GM12878 (cell line): ENCODE measurements around the gene FAM124B. TPM values are rescaled to one million over a fixed set of nuclear protein-coding genes. Genes with fewer than 3 reads are reported as not detected.

Experiments used
- ATAC-seq: fragments of 200-7000 bp; cut with Tn5 transposase; 3 replicates; pipeline ENCODE4 v1.9.1; 2020; ENCODE audit warnings: mild to moderate bottlenecking, moderate library complexity
- BruUV-seq: library from RNA; stranded (reverse); fragments of 400-500 nt; replicated peaks from 2 replicates; lab custom pipeline; 2021; lab: Mats Ljungman, UMichigan
- CTCF ChIA-PET: fragments of 300-600 bp; sonication (Branson Sonifier 250); formaldehyde crosslinking; extraction: SDS; loops from one replicate; lab custom pipeline; 2021; ENCODE audit warnings: inconsistent platforms; lab: Yijun Ruan, JAX
- POLR2A ChIA-PET: fragments of 350-600 bp; formaldehyde crosslinking; extraction: SDS; loops from one replicate; lab custom pipeline; 2021; ENCODE audit warnings: inconsistent platforms; lab: Charles Lee
- RAD21 ChIA-PET: fragments of 300-600 bp; sonication (Branson Sonifier 250); formaldehyde crosslinking; loops from one replicate; lab custom pipeline; 2023; ENCODE audit warnings: antibody characterized with exemption; ENCODE audit not compliant: unreplicated experiment; lab: Charles Lee
- SMC1A ChIA-PET: fragments of 300-600 bp; sonication (Branson Sonifier 250); formaldehyde crosslinking; loops from one replicate; lab custom pipeline; 2023; ENCODE audit not compliant: unreplicated experiment, uncharacterized antibody; lab: Charles Lee
- DNase-seq: peaks from one replicate; pipeline ENCODE4 v3.0.0-alpha.2; 2011; ENCODE audit warnings: low read depth, low spot score
- FAIRE-seq: peaks from 3 replicates; lab custom pipeline; 2011; peaks lifted over from hg19 to GRCh38; lab: Jason Lieb, UNC
- H2AFZ ChIP-seq: 2 replicates; pipeline ENCODE4 v1.6.0; 2011; ENCODE audit warnings: low read depth, low read length, control low read depth; ENCODE audit not compliant: control insufficient read depth
- H3K27ac ChIP-seq: 2 replicates; pipeline ENCODE4 v1.5.1; 2011; ENCODE audit warnings: control low read depth; ENCODE audit not compliant: control insufficient read depth, insufficient read depth
- H3K27me3 ChIP-seq, 2 experiments: replicated peaks in 1 of 2; 2 replicates each; pipeline versions ENCODE4 v1.6.0 to v1.6.1; 2011; ENCODE audit warnings: low read length in 1 of 2; ENCODE audit not compliant: control insufficient read depth in 2 of 2, insufficient read depth in 2 of 2
- H3K36me3 ChIP-seq, 2 experiments: 2 replicates each; pipeline ENCODE4 v1.5.1; 2011; ENCODE audit warnings: low read length in 1 of 2; ENCODE audit not compliant: control insufficient read depth in 2 of 2, insufficient read depth in 2 of 2
- H3K4me1 ChIP-seq: 2 replicates; pipeline ENCODE4 v1.6.1; 2011; ENCODE audit warnings: mild to moderate bottlenecking, low read length, moderate library complexity, mixed read lengths; ENCODE audit not compliant: control insufficient read depth, insufficient read depth
- H3K4me2 ChIP-seq: 2 replicates; pipeline ENCODE4 v1.6.0; 2011; ENCODE audit warnings: control low read depth; ENCODE audit not compliant: control insufficient read depth, insufficient read depth
- H3K4me3 ChIP-seq: fragments of 200-600 bp; sonication (generic); 2 replicates; pipeline ENCODE4 v1.5.1; 2016
- H3K79me2 ChIP-seq: 2 replicates; pipeline ENCODE4 v1.6.0; 2011; ENCODE audit warnings: low read length; ENCODE audit not compliant: control insufficient read depth, insufficient read depth
- H3K9ac ChIP-seq: 2 replicates; pipeline ENCODE4 v1.8.0; 2011; ENCODE audit warnings: low read length, control low read depth, mixed read lengths; ENCODE audit not compliant: control insufficient read depth, insufficient read depth
- H3K9me3 ChIP-seq: replicated peaks from 3 replicates; pipeline ENCODE4 v1.5.1; 2011; ENCODE audit warnings: mild to moderate bottlenecking, low read length; ENCODE audit not compliant: control insufficient read depth, insufficient read depth
- H4K20me1 ChIP-seq: 2 replicates; pipeline ENCODE4 v1.6.0; 2011; ENCODE audit not compliant: control insufficient read depth, insufficient read depth
- BCL3 ChIP-seq: IDR thresholded peaks from 2 replicates; pipeline ENCODE4 v1.6.1; 2011; ENCODE audit warnings: borderline replicate concordance, low read depth, mild to moderate bottlenecking, moderate library complexity, low read length; ENCODE audit not compliant: insufficient read depth, poor library complexity, severe bottlenecking
- BMI1 ChIP-seq: fragments of 450-650 bp; IDR thresholded peaks from 2 replicates; pipeline ENCODE4 v1.6.1; 2016; ENCODE audit warnings: mild to moderate bottlenecking, moderate library complexity, borderline replicate concordance
- CHD1 ChIP-seq: IDR thresholded peaks from 2 replicates; pipeline ENCODE4 v1.6.1; 2012; ENCODE audit warnings: low read depth, low read length, improper control_type of control experiment
- CREB1 ChIP-seq: IDR thresholded peaks from 2 replicates; pipeline ENCODE4 v1.6.1; 2012; ENCODE audit warnings: low read depth, mild to moderate bottlenecking, inconsistent platforms
- EGR1 ChIP-seq, 2 experiments: IDR thresholded peaks; 1 replicate in 1 of 2; 2 replicates in 1 of 2; pipeline ENCODE4 v1.6.1; 2011 to 2012; ENCODE audit warnings: low read depth in 2 of 2, low read length in 2 of 2, borderline replicate concordance in 1 of 2, mild to moderate bottlenecking in 1 of 2, moderate library complexity in 1 of 2
- NKRF ChIP-seq: fragments of 450-650 bp; conservative IDR thresholded peaks from 2 replicates; pipeline ENCODE4 v1.6.1; 2017; ENCODE audit warnings: mild to moderate bottlenecking, moderate library complexity
- NR2C2 ChIP-seq: IDR thresholded peaks from 2 replicates; pipeline ENCODE4 v1.6.1; 2011; ENCODE audit warnings: borderline replicate concordance, low read depth; ENCODE audit not compliant: control insufficient read depth, insufficient read length
- POLR2AphosphoS5 ChIP-seq: IDR thresholded peaks from 2 replicates; pipeline ENCODE4 v1.6.1; 2011; ENCODE audit warnings: mild to moderate bottlenecking, low read length, inconsistent platforms
- RELB ChIP-seq: fragments of 450-650 bp; IDR thresholded peaks from 2 replicates; pipeline ENCODE4 v1.6.1; 2017; ENCODE audit warnings: low read depth, mild to moderate bottlenecking, moderate library complexity
- SIN3A ChIP-seq: IDR thresholded peaks from 2 replicates; pipeline ENCODE4 v1.6.1; 2012; ENCODE audit warnings: low read depth, low read length, improper control_type of control experiment
- SIX5 ChIP-seq: IDR thresholded peaks from 2 replicates; pipeline ENCODE4 v1.6.1; 2011; ENCODE audit warnings: mild to moderate bottlenecking, low read depth, low read length, moderate library complexity; ENCODE audit not compliant: severe bottlenecking
- TARDBP ChIP-seq: IDR thresholded peaks from 2 replicates; pipeline ENCODE4 v1.6.1; 2016; ENCODE audit warnings: borderline replicate concordance
- TCF3 ChIP-seq: IDR thresholded peaks from 2 replicates; pipeline ENCODE4 v1.6.1; 2012; ENCODE audit warnings: low read depth, mild to moderate bottlenecking, low read length, borderline replicate concordance; ENCODE audit not compliant: insufficient read depth
- WGBS: methylation state at CpG from one replicate; pipeline ENCODE4 v1.1.6; 2016; ENCODE audit warnings: low lambda C conversion rate; ENCODE audit not compliant: insufficient replicate concordance, insufficient coverage; ENCODE audit errors: missing lambda C conversion rate; 5-methylcytosine and 5-hydroxymethylcytosine counted together
- in situ Hi-C: fragments of 300-500 bp; cut with MboI; formaldehyde crosslinking; loops from 9 replicates; pipeline ENCODE4 v1.14.3; 2018; ENCODE audit warnings: mixed read lengths
- intact Hi-C: fragments of 100-400 bp; cut with micrococcal nuclease; formaldehyde crosslinking; loops from one replicate; pipeline ENCODE4 v1.14.2; 2022; ENCODE audit not compliant: unreplicated experiment
- polyA plus RNA-seq, 11 experiments: library from polyadenylated mRNA; depleted of rRNA in 4 of 11; unstranded in 6 of 11; stranded (reverse) in 5 of 11; fragments of >200 nt; fragmentation: Nextera tagmentation in 4 of 11; fragmentation: Illumina TruSeq in 1 of 11; extraction: Ambion mirVana in 4 of 11; extraction: Trizol in 1 of 11; gene quantifications; 1 replicate in 1 of 11; 2 replicates in 10 of 11; pipeline versions ENCODE4 v1.2.1 to v1.2.3, GENCODE V29; 2011 to 2016; ENCODE audit warnings: inconsistent platforms in 2 of 11, missing spikeins in 2 of 11, low read depth in 1 of 11
- total RNA-seq, 4 experiments: library from RNA; depleted of rRNA in 3 of 4; stranded (reverse); fragments of >200 nt in 3 of 4; fragmentation: Illumina TruSeq in 1 of 4; extraction: Trizol in 1 of 4; gene quantifications; 2 replicates each; pipeline versions ENCODE4 v1.2.1 to v1.2.3, GENCODE V29; 2013 to 2021

FAM124B gene
- total and polyA plus RNA-seq, 10 of the 15 experiments (the other 5 are each of a cell fraction or from before 2014, with no cell fraction given), result not detected

GRCh38 chr2:224350703-224351102 lies 51.2 kb downstream of the FAM124B start:
- H2AFZ ChIP-seq, result no peak overlapping the region
- no peak overlapping the region for H3K4me3 ChIP-seq
- no peaks in the 10 kb centered on the region; a peak in 3 of 4 replicates for H3K27me3 ChIP-seq
- FAIRE-seq (no peak), ATAC-seq (no peak), DNase-seq (no peak)
- CTCF ChIA-PET, result no interaction called here
- intact Hi-C loops, result no loop called here
- H3K27ac ChIP-seq, result no peak overlapping the region
- WGBS, result 75% methylated on average over 1 of the region's 1 CpG
- POLR2A ChIA-PET, result no interaction called here
- TF ChIP-seq CHD1, result no peak
- TF ChIP-seq BMI1, result no peak
- no peak for TF ChIP-seq TARDBP
- TF ChIP-seq SIX5, result no peak
- no peak for TF ChIP-seq POLR2AphosphoS5
- no peak for TF ChIP-seq CREB1
- SMC1A ChIA-PET, result interaction anchor here (1.2 kb wide), 1 partner anchor 25 kb away, joined by 3 read pairs; no protein-coding TSS in a partner anchor
- no peaks in the 10 kb centered on the region for H3K36me3 ChIP-seq
- H3K4me1 ChIP-seq, result no peaks in the 10 kb centered on the region
- BruUV-seq, result no TSS peak
- in situ Hi-C loops, result loop anchor here (25.0 kb wide), 1 partner anchor 662 kb away; no protein-coding TSS in a partner anchor
- no peaks in the 10 kb centered on the region for H3K9me3 ChIP-seq
- RAD21 ChIA-PET, result no interaction called here
- no peak overlapping the region for H3K9ac ChIP-seq
- no peaks in the 10 kb centered on the region for H4K20me1 ChIP-seq
- H3K4me2 ChIP-seq, result no peak overlapping the region
- H3K79me2 ChIP-seq, result no peaks in the 10 kb centered on the region

GRCh38 chr2:224349396-224349795 lies 52.5 kb downstream of the FAM124B start:
- no peaks in the 10 kb centered on the region; a peak in 2 of 4 replicates for H3K27me3 ChIP-seq
- H3K4me3 ChIP-seq, result no peak overlapping the region
- RAD21 ChIA-PET, result no interaction called here
- H3K79me2 ChIP-seq, result no peaks in the 10 kb centered on the region
- no peaks in the 10 kb centered on the region for H3K9me3 ChIP-seq
- H2AFZ ChIP-seq, result no peak overlapping the region
- CTCF ChIA-PET, result no interaction called here
- H3K36me3 ChIP-seq, result no peaks in the 10 kb centered on the region
- in situ Hi-C loops (no loop called here), intact Hi-C loops (no loop called here)
- H4K20me1 ChIP-seq, result no peaks in the 10 kb centered on the region
- no peak for FAIRE-seq
- no peak overlapping the region for H3K4me2 ChIP-seq
- no peak for DNase-seq
- BruUV-seq, result no TSS peak
- no peak for ATAC-seq
- SMC1A ChIA-PET, result no interaction called here
- no peaks in the 10 kb centered on the region for H3K4me1 ChIP-seq
- POLR2A ChIA-PET, result no interaction called here
- H3K27ac ChIP-seq, result no peak overlapping the region
- no peak overlapping the region for H3K9ac ChIP-seq
- no peak for TF ChIP-seq SIN3A
- no peak for TF ChIP-seq POLR2AphosphoS5
- TF ChIP-seq BCL3, result no peak
- no peak for TF ChIP-seq EGR1 (IDR thresholded peaks at IDR 0.05; ENCODE audit: borderline replicate concordance in 1 of 2, low read depth in 2 of 2, low read length in 2 of 2)
- no peak for TF ChIP-seq NKRF
- no peak for TF ChIP-seq RELB
- no peak for TF ChIP-seq NR2C2
- no peak for TF ChIP-seq TCF3
- TF ChIP-seq CREB1, result no peak
